Renal cortical epithelial cell (primary cell): ENCODE measurements around the gene DPP4. TPM values are rescaled to one million over a fixed set of nuclear protein-coding genes. Genes with fewer than 3 reads are reported as not detected.
"Not testable (repeated sequence)": the region's sequence is repeated elsewhere in the genome, so short reads cannot be mapped to it uniquely, and the experiment has no call there.

Experiments used
- DNase-seq: peaks from one replicate; pipeline ENCODE4 v3.0.0-alpha.2; 2011; ENCODE audit warnings: low read depth
- total RNA-seq: library from RNA; depleted of rRNA; stranded (reverse); fragments of >200 nt; gene quantifications from 2 replicates; pipeline ENCODE4 v1.2.3, GENCODE V29; 2014

The DPP4 gene
- total RNA-seq, 1 donor from 2014 or later = 65.7 TPM

DNA sequence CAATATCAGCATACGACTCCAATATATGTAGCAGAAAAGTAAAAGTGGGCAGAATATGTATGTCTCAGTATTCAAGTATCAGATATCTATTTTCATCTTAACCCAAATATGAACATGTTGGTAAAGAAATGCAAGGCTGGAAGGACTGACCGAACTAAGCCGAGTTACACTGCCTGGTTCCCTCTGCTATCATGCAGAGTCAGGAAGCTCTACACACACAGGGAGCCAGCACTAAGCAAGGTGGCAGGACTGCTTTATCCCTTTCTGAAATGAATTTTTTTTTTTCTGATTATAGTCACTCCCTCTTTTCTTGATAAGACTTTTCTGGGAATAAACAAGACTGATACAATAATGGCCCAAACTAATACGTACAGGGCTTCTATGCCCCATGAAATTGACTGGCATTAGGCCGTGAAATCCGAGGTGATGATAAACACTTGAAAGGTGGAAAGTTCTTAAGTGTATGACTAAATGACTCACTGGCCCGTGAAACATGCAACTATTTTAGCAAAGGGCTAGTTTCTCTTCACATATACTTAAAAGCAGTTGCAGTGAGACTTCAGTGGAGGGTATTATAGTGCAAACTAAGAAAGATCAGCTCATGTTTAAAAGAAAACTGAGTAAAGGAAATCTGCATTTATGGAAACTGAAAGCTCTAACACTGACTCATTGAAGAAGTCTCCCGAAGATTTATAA, 14.9 kb downstream of the DPP4 start:
- peak; percentile 92 for DNase-seq

DNA sequence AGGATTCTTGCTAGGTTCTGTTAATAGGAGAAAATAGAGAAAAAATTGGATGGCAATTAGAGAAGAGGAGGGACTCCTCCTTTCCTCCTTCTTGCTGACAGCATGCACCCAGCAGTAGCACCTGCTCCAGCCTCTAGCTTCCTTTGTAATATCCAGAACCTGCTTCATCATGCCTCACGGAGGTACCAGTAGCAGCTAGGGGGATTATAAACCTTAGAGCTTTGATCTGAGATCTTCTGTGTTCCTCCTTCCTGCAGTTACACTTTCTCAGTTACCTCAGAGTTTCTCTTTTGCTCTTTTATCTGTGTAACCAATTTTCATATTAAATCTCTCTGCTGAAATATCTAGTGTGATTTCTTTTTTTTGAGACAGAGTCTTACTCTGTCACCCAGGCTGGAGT, 16.6 kb downstream of the DPP4 start:
- DNase-seq = no peak

DNA sequence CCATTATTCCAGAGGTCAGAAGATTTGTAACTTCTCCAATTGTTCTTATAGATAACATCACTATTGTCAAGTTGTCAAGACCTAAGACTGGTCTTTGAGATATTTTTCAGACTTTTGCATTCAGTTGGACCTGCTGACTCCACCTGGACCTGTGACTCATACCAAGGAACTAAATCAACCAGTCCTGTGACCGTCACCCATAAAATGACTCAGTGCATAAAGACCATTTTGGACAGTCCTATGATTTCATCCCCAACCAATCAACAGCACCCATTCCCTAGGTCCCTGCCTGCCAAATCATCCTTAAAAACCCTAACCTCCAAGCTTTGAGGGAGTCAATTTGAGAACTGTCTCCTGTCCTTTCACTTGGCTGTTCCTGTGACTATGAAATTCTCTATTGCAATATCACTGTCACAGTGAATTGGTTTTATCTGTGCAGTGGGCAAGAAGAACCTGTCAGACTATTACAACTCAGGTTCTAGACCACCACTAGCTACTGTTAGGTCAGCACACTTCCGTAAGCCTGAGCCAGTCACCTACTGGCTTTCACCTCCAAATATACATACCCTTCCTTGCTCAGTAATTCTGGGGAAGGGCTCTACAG, 17.1 kb downstream of the DPP4 start:
- peak; percentile 79 for DNase-seq

DNA sequence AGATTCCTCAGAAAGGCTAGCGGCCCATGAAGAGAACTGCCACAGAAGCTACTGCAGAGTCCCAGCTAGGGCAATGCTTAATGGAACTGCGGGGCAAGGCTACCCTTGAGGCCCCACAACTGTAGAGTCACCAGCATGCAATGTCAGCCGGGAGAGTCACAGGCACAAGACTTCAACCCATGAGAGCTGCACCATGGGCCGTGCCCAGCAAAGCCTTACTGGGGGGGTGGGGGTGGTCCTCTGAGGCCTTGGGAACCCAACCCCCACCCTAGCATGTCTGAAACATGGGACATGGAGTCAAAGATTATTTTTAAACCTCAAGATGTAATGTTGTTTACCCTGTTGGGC, 20.2 kb downstream of the DPP4 start:
- no peak for DNase-seq

DNA sequence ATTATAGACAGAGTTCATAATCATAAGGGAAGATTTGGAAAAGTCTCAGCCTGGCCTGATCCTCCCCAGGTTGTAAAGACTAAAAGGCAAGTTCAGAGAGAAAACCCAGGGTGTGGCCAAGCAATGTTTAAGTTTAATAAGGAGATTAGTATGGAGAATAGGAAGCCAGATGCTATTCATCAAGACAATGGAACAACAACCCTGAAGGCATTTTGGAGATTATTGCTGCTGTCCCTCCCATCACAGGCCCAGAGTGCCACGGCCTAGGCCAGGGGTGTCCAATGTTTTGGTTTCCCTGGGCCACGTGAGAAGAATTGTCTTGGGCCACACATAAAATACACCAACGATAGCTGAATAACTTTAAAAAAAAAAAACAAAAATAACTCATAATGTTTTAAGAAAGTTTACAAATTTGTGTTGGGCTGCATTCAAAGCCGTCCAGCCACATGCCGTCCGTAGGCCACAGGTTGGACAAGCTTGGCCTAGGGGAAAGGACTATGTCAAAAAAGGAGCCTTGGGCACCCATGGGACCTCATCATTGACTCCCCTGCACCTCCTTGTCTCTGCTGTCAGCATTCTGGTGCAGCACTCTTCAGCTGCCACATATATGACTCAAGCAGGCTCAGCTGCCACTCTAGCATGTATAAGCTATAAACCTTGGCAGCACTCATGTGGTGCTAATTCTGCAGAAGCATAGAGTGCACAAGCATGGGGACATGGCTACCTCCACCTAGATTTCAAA, 20.8 kb downstream of the DPP4 start:
- no peak for DNase-seq

DNA sequence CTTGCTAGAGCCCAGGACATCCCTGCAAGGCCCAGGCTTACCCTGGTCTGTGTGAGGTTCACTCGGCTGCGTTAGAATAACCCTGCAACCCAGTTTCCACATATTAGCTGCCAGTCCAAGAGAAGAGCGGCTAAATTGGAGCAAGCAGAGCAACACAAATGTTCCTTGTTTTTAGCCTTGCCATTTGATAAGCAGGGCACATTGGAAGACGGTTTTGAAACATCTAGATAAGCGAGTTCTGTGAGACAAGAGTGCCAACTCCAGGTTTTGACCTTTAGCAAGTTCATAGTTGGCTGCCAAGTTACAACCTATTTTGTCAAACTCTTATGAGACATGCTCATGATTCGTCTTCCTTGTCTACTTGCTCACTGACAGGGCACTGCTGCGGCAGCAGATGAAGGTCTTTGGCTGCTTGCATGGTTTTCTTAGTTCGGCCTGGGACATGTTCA, 23.5 kb downstream of the DPP4 start:
- no peak for DNase-seq

DNA sequence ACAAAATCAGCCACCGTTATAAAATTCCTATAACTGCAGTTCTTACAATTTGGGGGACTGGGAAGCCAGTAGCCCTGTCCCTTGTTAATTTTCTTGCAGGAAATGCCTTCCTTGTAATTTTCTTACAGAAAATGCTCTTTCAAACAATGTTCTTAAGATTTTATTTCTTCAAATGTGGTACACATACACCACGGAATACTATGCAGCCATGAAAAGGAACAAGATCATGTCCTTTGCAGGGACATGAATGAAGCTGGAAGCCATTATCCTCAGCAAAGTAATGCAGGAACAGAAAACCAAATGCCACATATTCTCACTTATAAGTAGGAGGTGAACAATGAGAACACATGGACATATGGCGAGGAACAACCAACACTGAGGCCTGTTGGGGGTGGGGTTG, 24.9 kb downstream of the DPP4 start:
- DNase-seq = not testable (repeated sequence)

DNA sequence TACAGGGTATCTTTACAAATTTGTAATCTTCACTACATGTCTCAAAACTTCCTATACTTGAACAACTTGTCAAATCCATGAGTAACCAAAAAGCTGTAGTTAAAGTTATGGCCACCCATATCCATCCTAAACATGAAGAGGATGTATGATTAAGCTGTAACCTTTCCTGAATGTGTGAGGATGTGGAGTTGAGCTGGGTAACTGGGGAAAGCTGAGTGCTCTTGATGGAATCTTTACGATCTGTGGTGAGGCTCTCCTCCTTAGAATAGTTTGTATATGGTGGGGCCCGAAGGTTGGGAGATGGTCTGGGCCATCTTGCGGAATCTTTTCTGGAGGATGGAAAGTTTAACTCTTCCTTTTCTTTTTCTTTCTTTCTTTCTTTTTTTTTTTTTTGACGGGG, 29.4 kb downstream of the DPP4 start:
- no peak for DNase-seq

DNA sequence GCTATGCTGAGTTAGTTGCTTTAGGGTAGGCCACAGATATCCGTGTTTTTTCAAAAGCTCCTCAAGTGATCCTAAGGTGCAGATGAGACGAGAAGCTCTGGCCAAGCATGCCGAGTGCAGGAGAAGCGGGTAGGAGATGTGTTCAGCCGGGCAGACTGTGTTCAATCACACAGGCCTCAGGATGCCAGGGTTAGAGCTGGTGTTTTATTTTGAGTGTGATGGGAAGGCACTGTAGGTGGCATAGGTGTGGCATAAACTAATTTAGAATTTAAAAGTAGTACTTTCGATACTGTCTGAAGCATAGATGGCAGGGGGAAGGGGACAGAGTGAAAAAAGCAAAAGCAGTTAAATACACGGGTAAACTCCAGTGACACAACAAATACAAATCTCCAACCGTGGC, 30.9 kb downstream of the DPP4 start:
- no peak for DNase-seq

DNA sequence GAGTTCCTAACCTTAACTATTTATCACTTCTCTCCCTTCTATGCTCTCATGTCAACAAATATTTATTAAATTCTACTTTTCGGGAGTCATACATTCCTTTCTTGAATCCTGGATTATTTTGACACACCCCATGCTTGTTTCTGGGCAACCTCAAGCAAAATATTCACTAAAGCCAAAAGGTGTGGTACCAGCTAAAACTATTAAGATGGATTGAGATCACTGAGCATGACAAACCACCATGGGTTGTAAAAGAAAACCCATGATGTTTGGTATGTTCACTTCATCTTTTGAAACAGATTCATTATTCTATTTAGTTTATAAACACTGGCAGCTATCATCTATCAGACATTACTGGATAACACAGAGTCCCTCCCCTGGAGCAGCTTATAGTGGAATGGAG, 32.5 kb downstream of the DPP4 start:
- DNase-seq = peak; percentile 67

DNA sequence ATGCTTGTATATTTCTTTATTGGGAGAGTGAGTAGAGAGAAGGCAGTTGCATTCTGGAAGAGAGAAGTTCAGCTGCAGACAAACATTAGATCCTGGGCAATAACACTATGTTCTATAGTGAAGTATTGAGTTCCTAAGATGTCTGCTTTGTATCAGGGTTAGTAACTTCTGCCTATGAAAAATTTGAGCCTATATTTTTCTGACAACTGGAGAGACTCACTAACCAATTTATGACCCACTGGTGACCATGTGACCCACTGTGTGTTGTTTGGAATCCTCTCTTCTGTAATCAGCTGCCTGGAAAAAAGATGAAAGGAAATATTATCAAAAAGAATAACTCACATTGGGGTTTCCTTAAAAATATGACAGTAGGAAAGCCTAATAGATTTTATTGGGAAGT, 35.3 kb downstream of the DPP4 start:
- no peak for DNase-seq

DNA sequence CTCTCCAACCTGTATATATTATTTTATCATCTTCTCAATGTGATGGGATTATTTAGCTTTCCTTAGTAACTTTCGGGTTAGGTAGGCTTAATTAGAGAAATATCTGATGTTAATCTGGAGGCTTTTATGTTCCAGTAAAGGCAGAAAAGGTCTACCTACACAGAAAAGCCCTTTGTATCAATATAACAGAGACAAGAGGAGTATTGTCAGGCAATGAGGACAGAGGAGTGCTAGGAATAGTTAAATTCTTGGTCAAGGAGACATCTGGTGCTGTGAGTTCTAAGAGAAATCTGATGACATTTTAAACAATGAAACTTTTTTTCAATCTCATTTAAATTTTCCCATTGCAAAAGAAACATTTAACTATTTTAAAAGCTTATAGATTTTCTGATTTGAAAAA, 36.1 kb downstream of the DPP4 start:
- no peak for DNase-seq

DNA sequence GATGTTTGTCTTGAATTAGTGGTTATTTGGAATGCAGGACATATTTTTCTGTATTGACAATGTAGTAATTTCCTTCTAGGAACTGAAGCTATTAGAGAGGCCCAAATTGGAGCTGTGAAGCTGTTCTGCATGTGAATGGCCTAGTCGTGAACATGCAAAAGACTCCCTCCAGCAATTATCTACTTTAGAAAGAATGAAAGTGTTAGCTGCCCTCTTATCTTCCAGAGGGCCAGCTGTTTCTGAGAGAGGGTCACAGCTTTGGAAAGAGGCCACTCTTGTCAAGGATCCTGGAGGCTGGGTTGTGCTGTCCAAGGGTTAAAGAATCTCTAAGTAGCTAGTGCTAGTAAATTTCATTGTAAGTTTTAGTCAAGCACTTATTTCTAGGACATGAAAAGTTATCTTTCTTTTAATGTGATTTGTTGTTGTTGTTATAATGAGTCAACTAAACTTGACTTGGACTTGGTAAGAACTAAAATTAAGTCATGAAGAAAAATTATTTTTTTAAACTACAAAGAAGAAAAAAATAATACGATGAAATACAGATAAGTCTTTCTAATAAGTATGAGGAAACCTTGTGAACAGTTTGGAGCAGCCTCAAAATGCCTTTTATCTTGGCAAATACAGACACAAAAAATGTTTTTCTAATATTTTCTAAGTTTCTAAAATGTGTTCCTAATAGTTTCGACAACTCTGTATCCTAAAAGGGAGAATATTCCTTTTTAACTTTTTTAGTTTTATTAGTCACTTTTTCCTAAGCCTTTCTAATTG, 36.8 kb downstream of the DPP4 start:
- DNase-seq = no peak

DNA sequence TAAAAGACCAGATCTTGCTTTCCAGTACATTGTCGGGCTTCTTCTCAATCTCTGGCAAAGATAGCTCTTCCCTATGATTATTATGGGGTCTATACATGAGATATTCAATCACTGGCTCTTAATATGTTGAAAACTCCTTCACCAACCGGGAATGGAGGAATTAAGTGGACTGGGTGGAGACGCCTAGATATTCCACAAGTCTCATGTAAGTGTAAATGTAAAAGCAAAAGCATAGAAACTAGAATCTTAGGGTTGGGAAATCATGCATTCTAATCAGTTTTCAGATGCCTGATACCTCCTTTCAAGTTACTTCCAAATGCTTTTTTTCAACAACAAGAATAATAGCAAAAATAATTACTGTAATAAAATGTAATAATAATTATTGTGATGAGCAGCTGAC, 38.0 kb downstream of the DPP4 start:
- DNase-seq = no peak

DNA sequence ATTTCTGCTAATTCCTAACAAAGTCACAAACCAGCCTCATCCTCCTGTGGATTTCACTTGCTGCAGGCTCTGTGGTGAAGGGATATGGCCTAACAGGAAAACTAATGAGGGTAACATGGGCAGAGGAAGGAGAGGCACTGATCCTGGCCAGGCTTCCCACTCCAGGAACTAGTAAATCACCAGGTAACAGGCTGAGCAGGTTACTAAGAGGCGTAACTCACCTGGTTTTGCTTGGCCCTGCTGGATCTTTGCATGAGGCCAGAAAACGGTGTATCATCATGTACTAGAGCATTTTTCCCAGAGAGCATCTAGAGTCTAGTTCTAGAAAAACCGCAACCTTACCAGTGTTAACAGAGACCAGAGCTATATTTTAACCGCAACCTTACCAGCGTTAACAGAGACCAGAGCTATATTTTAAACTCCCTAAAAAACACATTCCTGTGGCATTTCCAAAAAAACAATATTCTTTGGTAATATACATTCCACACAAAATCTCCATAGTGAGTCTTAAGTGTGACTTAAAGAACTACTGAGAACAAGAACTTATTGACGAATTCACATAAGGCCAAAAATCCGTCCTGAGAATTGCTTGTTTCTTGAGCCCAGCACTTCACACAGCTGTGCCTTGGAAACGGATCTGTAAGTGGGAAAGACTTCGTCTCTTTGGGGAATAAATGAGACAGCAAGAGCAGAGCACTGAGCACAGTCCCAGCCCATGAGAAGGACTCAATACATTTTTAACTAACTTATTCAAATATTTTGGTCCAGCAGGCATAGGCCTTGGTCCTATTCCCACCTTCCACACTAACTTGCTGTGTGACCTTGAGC, 43.4 kb downstream of the DPP4 start:
- no peak for DNase-seq

DNA sequence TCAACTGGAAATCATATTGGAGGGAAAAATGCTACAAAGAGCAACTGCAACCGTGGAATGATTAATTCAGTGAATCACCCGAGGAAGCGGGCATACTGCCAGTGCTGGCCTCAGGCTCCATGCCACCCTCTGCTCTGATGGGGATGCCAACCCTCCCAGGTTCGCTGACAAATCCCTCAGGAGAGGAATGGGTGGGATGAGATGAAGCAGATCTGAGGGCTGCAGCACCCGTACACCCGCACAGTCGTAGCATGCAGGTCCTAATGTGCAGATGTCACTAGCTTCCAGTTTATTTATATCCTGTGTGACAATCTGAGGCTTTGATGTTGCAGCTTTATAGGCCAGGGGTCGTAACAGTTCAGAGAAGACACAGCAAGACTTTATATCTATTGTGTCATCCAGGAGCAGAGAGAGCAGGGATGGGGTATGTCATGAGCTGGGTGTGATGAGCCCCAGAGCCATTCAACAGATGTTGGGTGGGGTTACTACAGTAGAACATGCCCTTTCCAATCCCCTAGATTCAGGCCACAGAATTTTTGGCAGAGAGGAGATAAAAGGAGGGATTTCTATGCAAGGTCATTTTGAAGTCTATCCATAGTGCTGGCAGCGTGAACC, 44.6 kb downstream of the DPP4 start:
- DNase-seq = peak; percentile 81

DNA sequence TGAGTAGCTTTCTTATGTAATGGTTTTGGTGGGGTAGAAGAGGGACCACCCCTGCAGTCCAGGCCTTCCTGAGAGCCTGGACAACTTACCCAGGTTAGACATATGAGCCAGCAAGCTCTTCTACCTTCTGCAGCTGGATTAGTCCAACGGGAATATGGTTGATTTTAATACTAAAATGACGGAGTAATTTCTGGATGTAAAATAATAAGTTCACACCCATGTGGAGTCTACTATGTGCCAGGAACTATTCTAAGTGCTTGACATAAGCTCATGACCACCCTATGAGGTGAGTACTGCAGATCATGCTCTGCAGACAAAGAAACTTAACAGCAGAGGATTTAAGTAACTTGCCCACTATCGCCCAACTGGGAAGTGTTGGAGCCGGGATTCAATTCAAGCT, 45.5 kb downstream of the DPP4 start:
- DNase-seq = no peak

DNA sequence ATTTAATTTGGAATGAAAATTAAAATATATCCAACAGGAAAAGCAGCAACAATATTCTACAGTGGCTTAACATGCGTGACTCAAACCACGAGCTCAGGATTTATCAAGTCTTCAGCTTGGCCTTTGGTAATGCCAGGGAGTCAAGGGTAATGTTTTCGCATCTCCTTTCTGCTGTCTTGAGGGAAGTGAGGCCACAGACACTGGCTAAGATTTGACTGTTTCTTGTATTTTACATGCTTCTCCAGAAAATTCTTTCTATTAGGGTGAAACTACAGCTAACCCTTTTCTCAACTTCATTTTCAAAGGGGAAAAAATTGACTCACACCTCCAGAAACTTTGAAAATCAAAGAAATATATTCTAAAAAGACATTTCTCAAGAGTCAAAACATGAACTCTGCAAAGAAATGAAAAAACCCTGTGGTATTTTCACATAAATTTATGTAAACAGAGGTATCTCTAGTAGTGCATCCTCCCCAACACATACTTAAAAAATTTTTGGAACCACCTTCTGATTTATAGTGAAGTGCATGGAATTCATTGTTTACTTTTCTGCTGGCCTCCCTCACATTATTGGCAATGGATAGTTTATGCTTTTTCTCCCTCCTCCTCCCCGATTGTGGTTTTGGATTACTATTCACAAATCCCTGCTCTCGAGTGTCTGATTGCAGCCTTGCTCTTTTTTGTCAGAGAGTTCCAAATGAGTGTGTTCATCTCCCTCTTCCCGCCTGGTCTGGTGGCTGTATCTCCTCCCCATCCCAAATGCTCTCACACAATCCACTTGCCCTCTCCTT, 48.7 kb downstream of the DPP4 start:
- DNase-seq = no peak

DNA sequence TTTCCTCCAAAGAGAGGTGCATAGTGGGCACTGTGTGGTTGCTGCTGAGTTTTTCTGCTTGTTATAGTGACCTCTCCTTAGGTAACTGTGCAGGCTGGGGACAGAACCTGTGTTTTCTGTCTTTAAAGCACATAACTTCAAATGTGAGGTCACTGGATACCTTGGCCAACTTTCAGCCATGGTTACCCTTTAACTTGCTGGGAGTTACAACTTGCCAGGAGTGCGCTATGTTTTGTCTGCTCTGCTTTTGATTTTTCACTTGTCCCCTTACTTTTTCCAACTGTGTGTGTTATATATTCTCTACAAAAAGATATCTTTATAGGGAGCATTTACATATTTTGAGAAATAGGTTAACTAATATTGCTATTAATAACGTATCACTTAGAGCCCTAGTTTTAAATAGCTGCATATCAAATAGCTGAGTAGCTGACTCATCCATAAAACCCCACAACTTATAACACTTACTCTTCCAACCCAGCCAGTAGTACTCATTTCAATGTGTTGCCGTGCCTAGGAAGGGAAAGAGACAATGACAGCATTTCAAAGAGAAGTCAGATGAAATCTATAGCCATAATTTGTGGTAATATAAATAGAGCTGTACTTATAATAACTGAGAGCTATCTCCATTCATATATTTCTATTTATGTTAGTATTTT, 51.6 kb downstream of the DPP4 start:
- DNase-seq = peak; percentile 88
